ENCODE results near the gene ADGRA3.

The ADGRA3 gene

GRCh38 chr4:22483551-22483981 is 32.3 kb downstream of the ADGRA3 start:
- Histone ChIP-seq H3K9me3 (ENCODE audit: insufficient read depth, low read length) (no peaks in the 10 kb centered on the region), H3K9me2 (replicated peaks; ENCODE audit: insufficient read depth, low read length) (no peaks in the 10 kb centered on the region), H3K9ac (ENCODE audit: low read length) (no peak overlapping the region), H2AFZ (ENCODE audit: low read depth, low read length, severe bottlenecking) (no peak overlapping the region), H3K4me3 (ENCODE audit: insufficient read depth, low read length, poor library complexity, severe bottlenecking) (no peak overlapping the region), H3K27me3 (ENCODE audit: low read length) (no peaks in the 10 kb centered on the region), H3K4me2 (ENCODE audit: low read depth, low read length, poor library complexity, severe bottlenecking) (no peak overlapping the region), H4K20me1 (ENCODE audit: low read depth, low read length) (no peaks in the 10 kb centered on the region), H3F3A (ENCODE audit: insufficient read depth) (no peaks in the 10 kb centered on the region), H3K27ac (ENCODE audit: low read depth, low read length) (no peak overlapping the region), H3K79me2 (ENCODE audit: insufficient read depth, low read length) (no peaks in the 10 kb centered on the region), H3K36me3 (ENCODE audit: low read length) (no peaks in the 10 kb centered on the region)
- TF ChIP-seq EZH2phosphoT487 (conservative IDR thresholded peaks at IDR 0.05; ENCODE audit: low read length) (no peak), CTCF (IDR thresholded peaks at IDR 0.05; ENCODE audit: insufficient read depth, low read length, poor library complexity, severe bottlenecking) (no peak)

- H3K9me3 ChIP-seq (ENCODE audit: insufficient read depth, low read length): no peaks in the 10 kb centered on the region
- no peak overlapping the region for H3K9ac ChIP-seq (ENCODE audit: low read length)
- no peaks in the 10 kb centered on the region for H3K9me2 ChIP-seq (replicated peaks; ENCODE audit: insufficient read depth, low read length)
- no peak overlapping the region for H3K27ac ChIP-seq (ENCODE audit: low read depth, low read length)
- no peaks in the 10 kb centered on the region for H3K27me3 ChIP-seq (ENCODE audit: low read length)
- no peaks in the 10 kb centered on the region for H3K36me3 ChIP-seq (ENCODE audit: low read length)
- no peaks in the 10 kb centered on the region for H3F3A ChIP-seq (ENCODE audit: insufficient read depth)
- no peaks in the 10 kb centered on the region for H3K79me2 ChIP-seq (ENCODE audit: insufficient read depth, low read length)
- H4K20me1 ChIP-seq (ENCODE audit: low read depth, low read length): no peaks in the 10 kb centered on the region
- no peak for TF ChIP-seq CTCF (IDR thresholded peaks at IDR 0.05; ENCODE audit: insufficient read depth, low read length, poor library complexity, severe bottlenecking)
- H2AFZ ChIP-seq (ENCODE audit: low read depth, low read length, severe bottlenecking): no peak overlapping the region
- no peak overlapping the region for H3K4me3 ChIP-seq (ENCODE audit: insufficient read depth, low read length, poor library complexity, severe bottlenecking)
- H3K4me2 ChIP-seq (ENCODE audit: low read depth, low read length, poor library complexity, severe bottlenecking): no peak overlapping the region
Measured at GRCh38 chr4:22482250-22483127, 33.4 kb downstream of the ADGRA3 start.

DNA sequence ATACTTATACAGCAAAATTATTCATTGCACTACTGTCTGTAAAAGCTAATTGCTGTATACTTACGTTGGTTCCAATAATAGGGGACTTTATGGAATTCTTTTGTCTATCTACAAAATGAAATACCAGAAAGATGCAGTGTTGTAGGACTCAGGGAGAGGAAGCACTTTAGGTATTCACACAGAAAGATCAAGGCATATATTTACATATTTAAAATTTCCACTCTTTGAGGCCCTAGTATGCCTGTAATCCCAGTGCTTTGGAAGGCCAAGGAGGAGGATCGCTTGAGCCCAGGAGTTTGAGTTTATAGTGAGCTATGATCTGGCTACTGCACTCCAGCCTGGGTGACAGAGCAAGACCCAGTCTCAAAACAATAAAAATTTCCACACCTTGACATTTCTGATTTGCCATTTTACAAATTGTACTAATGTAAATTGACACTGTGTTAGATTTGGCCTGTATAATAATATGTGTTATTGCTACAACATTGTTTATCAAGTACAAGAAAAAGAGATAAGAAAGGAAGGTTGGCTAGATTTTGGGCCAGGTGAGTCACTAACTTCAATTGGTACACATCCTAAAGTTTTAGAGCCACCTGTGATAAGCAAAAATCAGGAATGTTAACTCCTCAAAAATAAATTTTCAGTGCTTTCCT is 35.1 kb downstream of the ADGRA3 start:
- Histone ChIP-seq H3F3A (ENCODE audit: insufficient read depth) (no peaks in the 10 kb centered on the region), H3K4me3 (ENCODE audit: insufficient read depth, low read length, poor library complexity, severe bottlenecking) (no peak overlapping the region), H3K9me3 (ENCODE audit: insufficient read depth, low read length) (no peaks in the 10 kb centered on the region), H3K27ac (ENCODE audit: low read depth, low read length) (no peak overlapping the region), H2AFZ (ENCODE audit: low read depth, low read length, severe bottlenecking) (no peak overlapping the region), H4K20me1 (ENCODE audit: low read depth, low read length) (no peaks in the 10 kb centered on the region), H3K4me2 (ENCODE audit: low read depth, low read length, poor library complexity, severe bottlenecking) (no peak overlapping the region), H3K9me2 (replicated peaks; ENCODE audit: insufficient read depth, low read length) (no peaks in the 10 kb centered on the region), H3K79me2 (ENCODE audit: insufficient read depth, low read length) (no peaks in the 10 kb centered on the region), H3K27me3 (ENCODE audit: low read length) (no peaks in the 10 kb centered on the region), H3K36me3 (ENCODE audit: low read length) (no peaks in the 10 kb centered on the region), H3K9ac (ENCODE audit: low read length) (no peak overlapping the region)
- TF ChIP-seq EZH2phosphoT487 (conservative IDR thresholded peaks at IDR 0.05; ENCODE audit: low read length) (no peak), CTCF (IDR thresholded peaks at IDR 0.05; ENCODE audit: insufficient read depth, low read length, poor library complexity, severe bottlenecking) (no peak)

Data from SU-DHL-6 (cell line).